GM12874 (cell line): ENCODE data around the gene VIPR1.

Experiments used
- TF ChIP-seq, protein P1 (sequence below): IDR thresholded peaks from 2 replicates; pipeline ENCODE4 v1.5.1; 2011; ENCODE audit warnings: low read depth, mild to moderate bottlenecking, control low read depth, low read length, moderate library complexity; ENCODE audit not compliant: insufficient read depth

The VIPR1 gene

GRCh38 chr3:42473083-42473932 is 29.1 kb upstream of the VIPR1 start:
- TF ChIP-seq, protein P1, sequence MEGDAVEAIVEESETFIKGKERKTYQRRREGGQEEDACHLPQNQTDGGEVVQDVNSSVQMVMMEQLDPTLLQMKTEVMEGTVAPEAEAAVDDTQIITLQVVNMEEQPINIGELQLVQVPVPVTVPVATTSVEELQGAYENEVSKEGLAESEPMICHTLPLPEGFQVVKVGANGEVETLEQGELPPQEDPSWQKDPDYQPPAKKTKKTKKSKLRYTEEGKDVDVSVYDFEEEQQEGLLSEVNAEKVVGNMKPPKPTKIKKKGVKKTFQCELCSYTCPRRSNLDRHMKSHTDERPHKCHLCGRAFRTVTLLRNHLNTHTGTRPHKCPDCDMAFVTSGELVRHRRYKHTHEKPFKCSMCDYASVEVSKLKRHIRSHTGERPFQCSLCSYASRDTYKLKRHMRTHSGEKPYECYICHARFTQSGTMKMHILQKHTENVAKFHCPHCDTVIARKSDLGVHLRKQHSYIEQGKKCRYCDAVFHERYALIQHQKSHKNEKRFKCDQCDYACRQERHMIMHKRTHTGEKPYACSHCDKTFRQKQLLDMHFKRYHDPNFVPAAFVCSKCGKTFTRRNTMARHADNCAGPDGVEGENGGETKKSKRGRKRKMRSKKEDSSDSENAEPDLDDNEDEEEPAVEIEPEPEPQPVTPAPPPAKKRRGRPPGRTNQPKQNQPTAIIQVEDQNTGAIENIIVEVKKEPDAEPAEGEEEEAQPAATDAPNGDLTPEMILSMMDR, result no peak

DNA sequence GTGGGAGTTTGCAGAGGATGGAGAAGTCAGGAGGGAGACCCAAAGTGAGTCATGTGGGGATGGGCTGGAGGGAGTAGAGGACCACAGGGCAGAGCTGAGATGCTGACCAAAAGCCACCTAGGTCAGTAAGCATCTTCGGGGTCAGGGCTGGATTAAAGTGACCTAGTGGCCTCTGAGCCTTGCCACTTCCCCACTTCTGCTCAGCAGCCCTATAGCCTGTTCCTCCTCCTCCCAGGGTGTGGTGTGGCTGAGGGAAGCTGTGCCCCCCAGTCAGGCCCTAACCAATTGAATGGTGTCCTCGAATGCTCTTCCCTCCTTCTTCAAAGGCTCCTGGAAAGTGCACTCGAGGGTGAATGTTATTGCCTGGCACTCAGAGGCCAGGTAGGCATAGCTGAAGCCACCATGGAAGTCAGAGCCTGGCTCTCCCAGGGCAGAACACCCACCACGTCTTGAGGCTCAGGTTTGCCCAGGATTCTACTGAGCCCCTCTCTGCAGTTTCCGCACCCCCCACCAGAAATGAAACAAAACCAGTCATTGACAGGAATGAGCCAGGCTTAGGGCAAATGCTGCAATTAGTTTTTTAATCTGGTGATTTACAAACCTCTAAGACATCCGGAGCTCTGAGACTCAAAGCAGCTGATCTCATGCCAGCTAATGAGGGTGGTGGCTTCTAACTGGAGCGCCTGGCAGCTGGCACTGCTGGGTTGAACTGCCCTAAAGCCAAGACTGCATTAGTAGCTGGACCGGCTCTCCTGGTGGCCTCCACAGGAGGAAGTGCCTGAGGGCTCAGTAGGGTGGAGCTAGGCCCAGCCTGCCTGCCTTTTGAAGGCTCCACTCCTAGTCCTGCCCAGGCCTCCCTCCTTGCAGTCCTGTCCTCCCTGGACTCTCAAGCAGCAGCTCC is 26.0 kb upstream of the VIPR1 start:
- TF ChIP-seq, protein P1, result no peak

GRCh38 chr3:42477696-42478095 is 24.7 kb upstream of the VIPR1 start:
- TF ChIP-seq, protein P1, result no peak

DNA sequence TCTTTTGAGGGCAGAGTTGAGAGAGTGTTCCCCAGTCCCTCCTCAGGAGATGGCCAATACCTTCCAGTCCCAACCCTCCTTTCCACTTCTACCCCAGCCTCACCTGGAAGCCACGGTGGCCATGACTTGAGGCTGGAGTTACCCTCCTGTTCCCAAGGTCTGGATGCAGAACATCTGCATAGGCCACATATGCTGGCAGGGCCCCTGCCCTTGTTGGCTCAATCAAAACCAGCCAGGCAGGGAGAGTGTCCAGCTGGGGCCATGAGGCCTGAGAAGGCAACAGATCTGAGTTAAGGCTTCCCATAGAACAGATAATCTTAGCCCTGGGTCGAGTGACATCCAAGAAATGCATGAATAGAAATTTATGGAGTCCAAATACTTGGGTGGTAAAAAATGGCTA is 23.6 kb upstream of the VIPR1 start:
- TF ChIP-seq, protein P1, result no peak

GRCh38 chr3:42486814-42487565 is 15.5 kb upstream of the VIPR1 start:
- TF ChIP-seq, protein P1, result no peak

GRCh38 chr3:42488687-42489086 is 13.8 kb upstream of the VIPR1 start:
- TF ChIP-seq, protein P1, result no peak
